D721Med (cell line): Measurements from ENCODE around the gene RASSF3.

Experiments
- DNase-seq: peaks from one replicate; pipeline ENCODE4 v3.0.0; 2011; ENCODE audit warnings: low spot score; ENCODE audit not compliant: insufficient read length
- FAIRE-seq: peaks from 2 replicates; lab custom pipeline; 2011; peaks lifted over from hg19 to GRCh38; lab: Jason Lieb, UNC
- TF ChIP-seq, protein P1 (sequence below): IDR thresholded peaks from 2 replicates; pipeline ENCODE4 v1.5.1; 2012; ENCODE audit warnings: mild to moderate bottlenecking, control low read depth; ENCODE audit not compliant: insufficient read depth; ENCODE audit errors: missing control alignments

The RASSF3 gene, protein sequence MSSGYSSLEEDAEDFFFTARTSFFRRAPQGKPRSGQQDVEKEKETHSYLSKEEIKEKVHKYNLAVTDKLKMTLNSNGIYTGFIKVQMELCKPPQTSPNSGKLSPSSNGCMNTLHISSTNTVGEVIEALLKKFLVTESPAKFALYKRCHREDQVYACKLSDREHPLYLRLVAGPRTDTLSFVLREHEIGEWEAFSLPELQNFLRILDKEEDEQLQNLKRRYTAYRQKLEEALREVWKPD

DNA sequence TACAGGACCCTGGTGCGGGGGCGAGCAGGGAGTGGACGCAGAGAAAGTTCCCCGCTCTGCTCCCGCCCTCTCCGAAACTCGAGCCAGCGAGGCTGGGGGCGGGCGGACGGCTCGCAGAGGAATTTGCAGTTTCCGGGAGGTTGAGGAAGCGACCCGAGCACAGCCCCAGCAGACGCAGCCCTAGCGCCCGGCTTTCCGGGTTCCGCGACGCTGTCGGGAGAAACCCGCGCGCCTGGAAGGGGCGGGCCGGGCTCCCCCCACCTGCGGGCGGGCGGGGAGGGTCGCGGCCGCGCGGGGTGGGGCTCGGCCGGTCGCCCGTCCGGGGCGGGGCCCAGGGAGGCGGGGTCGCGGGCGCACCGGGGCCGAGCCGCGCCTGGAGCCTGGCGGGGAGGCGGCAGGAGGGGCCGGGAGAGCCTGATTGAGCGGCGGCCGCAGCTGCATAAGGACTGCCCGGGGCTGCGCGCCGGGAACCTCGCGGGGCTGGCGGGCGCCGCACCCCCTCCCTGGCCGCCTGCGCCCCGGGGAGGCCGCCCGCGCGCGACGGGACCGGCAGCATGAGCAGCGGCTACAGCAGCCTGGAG is at the start of gene RASSF3:
TSS of gene RASSF3 (plus strand) at position 417 of the 581 bp plus-strand sequence. CDS start at position 555, 138 bp downstream.
- FAIRE-seq (no peak), DNase-seq (peak; percentile 34)
- TF ChIP-seq, protein P1, sequence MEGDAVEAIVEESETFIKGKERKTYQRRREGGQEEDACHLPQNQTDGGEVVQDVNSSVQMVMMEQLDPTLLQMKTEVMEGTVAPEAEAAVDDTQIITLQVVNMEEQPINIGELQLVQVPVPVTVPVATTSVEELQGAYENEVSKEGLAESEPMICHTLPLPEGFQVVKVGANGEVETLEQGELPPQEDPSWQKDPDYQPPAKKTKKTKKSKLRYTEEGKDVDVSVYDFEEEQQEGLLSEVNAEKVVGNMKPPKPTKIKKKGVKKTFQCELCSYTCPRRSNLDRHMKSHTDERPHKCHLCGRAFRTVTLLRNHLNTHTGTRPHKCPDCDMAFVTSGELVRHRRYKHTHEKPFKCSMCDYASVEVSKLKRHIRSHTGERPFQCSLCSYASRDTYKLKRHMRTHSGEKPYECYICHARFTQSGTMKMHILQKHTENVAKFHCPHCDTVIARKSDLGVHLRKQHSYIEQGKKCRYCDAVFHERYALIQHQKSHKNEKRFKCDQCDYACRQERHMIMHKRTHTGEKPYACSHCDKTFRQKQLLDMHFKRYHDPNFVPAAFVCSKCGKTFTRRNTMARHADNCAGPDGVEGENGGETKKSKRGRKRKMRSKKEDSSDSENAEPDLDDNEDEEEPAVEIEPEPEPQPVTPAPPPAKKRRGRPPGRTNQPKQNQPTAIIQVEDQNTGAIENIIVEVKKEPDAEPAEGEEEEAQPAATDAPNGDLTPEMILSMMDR: no peak

DNA sequence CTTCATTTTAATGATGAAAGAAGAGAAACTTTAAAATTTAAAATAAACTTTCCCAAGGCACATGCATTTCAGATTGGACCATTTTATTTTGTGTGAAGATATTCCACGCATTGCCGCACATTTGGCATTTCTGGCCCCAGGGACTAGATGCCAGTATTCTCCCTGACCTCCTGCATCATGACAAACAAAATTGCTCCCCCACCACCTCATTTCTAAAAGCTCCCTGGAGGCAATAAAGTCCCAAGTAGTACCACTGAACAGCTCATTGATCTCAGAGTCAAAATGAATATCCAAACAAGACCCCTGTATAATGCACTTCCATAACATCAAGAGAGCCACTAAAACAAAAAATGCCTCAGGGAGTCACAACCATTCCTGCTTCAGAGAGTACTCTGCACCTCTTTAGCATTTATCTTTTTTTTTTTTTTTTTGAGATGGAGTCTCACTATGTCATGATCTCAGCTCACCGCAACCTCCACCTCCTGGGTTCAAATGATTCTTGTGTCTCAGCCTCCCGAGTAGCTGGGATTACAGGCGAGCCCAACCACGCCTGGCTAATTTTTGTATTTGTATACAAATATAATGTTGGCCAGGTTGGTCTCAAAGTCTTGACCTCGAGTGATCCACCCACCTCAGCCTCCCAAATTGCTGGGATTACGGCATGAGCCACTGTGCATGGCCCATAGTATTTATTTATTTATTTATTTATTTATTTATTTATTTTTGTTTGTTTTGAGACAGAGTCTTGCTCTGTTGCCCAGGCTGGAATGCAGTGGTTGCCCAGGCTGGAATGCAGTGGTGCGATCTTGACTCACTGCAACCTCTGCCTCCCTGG is 48.8 kb upstream of the RASSF3 start:
- DNase-seq (no peak), FAIRE-seq (no peak)
- TF ChIP-seq, protein P1: no peak

DNA sequence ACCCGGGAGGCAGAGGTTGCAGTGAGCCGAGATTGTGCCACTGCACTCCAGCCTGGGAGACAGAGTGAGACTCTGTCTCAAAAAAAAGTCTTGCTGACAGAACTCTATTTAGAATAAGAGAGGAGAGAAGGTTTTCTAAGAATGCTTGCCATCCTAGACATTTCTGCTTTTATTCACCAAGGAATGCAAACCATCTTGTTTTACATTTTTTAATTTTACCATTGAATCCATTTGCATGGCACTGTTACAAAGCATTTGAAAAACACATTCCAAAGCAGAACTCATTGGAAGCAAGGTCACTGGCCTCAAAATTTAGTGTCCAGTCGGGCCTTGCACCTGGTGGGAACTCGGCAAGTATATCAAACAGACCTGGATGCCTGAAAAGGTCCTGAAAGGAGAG is 44.2 kb upstream of the RASSF3 start:
- DNase-seq (no peak), FAIRE-seq (no peak)
- TF ChIP-seq, protein P1: no peak

DNA sequence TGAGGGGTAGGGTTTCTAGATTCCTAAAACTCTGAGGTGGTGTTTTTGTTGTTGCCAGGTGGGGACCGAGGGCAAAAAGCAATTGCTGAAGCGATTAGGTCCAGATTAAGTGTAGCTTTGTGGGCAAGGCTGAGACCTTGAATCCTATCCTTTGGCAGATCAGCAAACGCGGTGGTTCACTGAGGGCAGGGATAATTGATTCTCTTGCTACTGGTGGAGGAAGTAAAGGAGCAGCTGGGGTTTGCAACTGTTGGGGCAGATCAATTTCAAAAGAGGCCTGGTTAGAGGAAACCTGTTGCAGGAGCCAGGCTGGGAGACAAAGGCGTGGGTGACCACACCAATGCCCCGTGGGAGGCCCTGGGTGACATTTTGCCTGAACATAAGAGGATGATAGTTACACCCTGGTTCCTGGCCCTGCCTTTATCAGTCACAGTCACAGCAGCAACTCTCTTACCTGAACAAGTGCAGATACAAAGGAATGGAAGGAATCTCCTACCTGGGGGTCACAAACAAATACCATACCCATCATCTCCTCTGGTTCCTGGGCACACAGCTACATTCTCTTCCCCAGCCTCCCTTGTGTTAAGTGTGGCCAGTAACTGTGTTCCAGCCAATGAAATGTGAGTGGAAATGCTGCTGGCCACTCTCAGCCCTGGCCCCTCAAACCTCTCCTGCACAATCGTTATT is 43.3 kb upstream of the RASSF3 start:
- peak; percentile 29 for DNase-seq
- no peak for FAIRE-seq
- TF ChIP-seq, protein P1: no peak

DNA sequence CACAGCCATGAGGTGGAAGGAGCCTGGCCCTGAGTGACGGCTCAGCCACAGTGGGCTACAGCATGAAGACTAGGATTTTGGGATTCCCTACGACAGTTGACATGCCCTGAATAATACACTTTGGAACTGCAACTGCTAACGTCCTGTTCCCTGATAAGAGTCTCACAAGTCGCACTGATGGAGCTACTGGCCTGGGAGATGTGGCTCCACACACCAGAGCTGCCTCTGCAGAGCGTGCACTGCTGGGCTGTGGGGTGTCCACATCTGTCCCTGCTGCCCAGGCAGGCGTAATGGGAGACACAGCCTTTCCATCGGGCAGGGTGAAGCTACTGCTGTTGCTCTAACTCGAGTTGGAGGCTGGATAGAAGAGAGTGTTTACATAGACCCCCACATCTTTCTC is 42.7 kb upstream of the RASSF3 start:
- no peak for DNase-seq
- FAIRE-seq: no peak
- TF ChIP-seq, protein P1: no peak

DNA sequence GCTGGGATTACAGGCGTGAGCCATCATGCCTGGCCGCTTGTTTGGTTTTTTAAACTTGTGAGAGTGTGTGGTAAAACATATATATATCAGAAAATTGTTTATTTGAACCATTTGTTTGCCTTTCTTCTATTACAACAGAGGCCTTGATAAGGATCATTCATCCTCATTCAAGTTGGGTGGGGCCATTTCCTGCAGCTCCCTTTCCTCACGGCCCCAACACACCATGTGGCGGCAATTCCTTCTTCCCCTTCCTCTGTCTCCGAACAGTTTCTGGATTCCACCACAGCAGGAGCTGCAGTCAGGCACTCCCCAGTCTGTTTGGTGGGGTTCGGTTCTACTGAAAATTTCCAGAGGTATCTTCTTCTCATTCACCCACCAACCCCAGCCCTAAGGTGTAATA is 42.0 kb upstream of the RASSF3 start:
- FAIRE-seq: no peak
- TF ChIP-seq, protein P1: no peak
- no peak for DNase-seq
